HepG2 (cell line): ENCODE measurements around the gene SERPINE2. TPM values are rescaled to one million over a fixed set of nuclear protein-coding genes. Genes with fewer than 3 reads are reported as not detected.

ENCODE experiments used
- CBX2 ChIP-seq, 2 experiments: fragments of 200-600 bp in 1 of 2; sonication (generic); formaldehyde crosslinking in 1 of 2; IDR thresholded peaks; 2 replicates each; pipeline versions ENCODE4 v1.7.0 to v1.8.1; 2018 to 2022; ENCODE audit warnings: low read depth in 2 of 2, low read length in 1 of 2, mild to moderate bottlenecking in 1 of 2, missing genetic modification reagents in 1 of 2
- DMAP1 ChIP-seq: IDR thresholded peaks from 2 replicates; pipeline ENCODE4 v1.6.1; 2016
- EZH2 ChIP-seq: conservative IDR thresholded peaks from 2 replicates; pipeline ENCODE4 v1.6.1; 2012; ENCODE audit warnings: mild to moderate bottlenecking, low read depth, low read length, moderate library complexity
- GLI4 ChIP-seq: sonication (generic); formaldehyde crosslinking; IDR thresholded peaks from 2 replicates; pipeline ENCODE4 v1.5.1; 2020; ENCODE audit warnings: missing genetic modification reagents, mild to moderate bottlenecking, moderate library complexity, borderline replicate concordance
- NPAS2 ChIP-seq: sonication (generic); formaldehyde crosslinking; IDR thresholded peaks from 2 replicates; pipeline ENCODE4 v1.8.0; 2022; ENCODE audit warnings: mild to moderate bottlenecking, missing genetic modification reagents, borderline replicate concordance
- ZBTB26 ChIP-seq: IDR thresholded peaks from 2 replicates; pipeline ENCODE4 v1.6.1; 2016; ENCODE audit warnings: missing compliant biosample characterization, missing genetic modification reagents, borderline replicate concordance
- ZNF335 ChIP-seq: sonication (generic); formaldehyde crosslinking; IDR thresholded peaks from 2 replicates; pipeline ENCODE4 v1.4.0; 2020; ENCODE audit warnings: missing genetic modification reagents
- ZNF510 ChIP-seq: sonication (generic); formaldehyde crosslinking; IDR thresholded peaks from 2 replicates; pipeline ENCODE4 v1.4.0; 2020; ENCODE audit warnings: low read depth, mild to moderate bottlenecking, missing genetic modification reagents
- ZNF605 ChIP-seq: sonication (generic); formaldehyde crosslinking; IDR thresholded peaks from 2 replicates; pipeline ENCODE4 v1.8.0; 2022; ENCODE audit warnings: mild to moderate bottlenecking, missing genetic modification reagents
- polyA plus RNA-seq, 8 experiments: library from polyadenylated mRNA; depleted of rRNA in 3 of 8; stranded (reverse) in 7 of 8; unstranded in 1 of 8; fragments of >200 nt; fragmentation: Illumina TruSeq in 4 of 8; extraction: Trizol in 4 of 8; gene quantifications; 2 replicates each; pipeline versions ENCODE4 v1.2.1 to v1.2.3, GENCODE V29; 2011 to 2016; ENCODE audit warnings: low read depth in 4 of 8, missing spikeins in 1 of 8, mixed read lengths in 1 of 8; ENCODE audit not compliant: insufficient read depth in 1 of 8
- total RNA-seq, 5 experiments: library from RNA; depleted of rRNA; stranded (reverse); fragments of >200 nt; fragmentation: Illumina TruSeq; extraction: Trizol; gene quantifications; 2 replicates each; pipeline ENCODE4 v1.2.3, GENCODE V29; 2016; ENCODE audit warnings: low read depth in 1 of 5
- TF ChIP-seq, protein P1 (sequence below): sonication (generic); formaldehyde crosslinking; IDR thresholded peaks from 2 replicates; pipeline ENCODE4 v1.5.1; 2020; ENCODE audit warnings: mild to moderate bottlenecking, missing genetic modification reagents, borderline replicate concordance
- TF ChIP-seq, protein P2 (sequence below): sonication (generic); formaldehyde crosslinking; IDR thresholded peaks from 2 replicates; pipeline ENCODE4 v1.5.1; 2020; ENCODE audit warnings: missing genetic modification reagents, mild to moderate bottlenecking, borderline replicate concordance
- TF ChIP-seq, protein P3 (sequence below): sonication (generic); formaldehyde crosslinking; IDR thresholded peaks from 2 replicates; pipeline ENCODE4 v1.4.0; 2020; ENCODE audit warnings: missing genetic modification reagents; ENCODE audit errors: not compliant biosample characterization

SERPINE2 gene
- total and polyA plus RNA-seq, 2 of the 13 experiments (the other 11 are each of a cell fraction or from before 2014, with no cell fraction given), result 7.9 to 18.1 TPM

- TF ChIP-seq, protein P1, sequence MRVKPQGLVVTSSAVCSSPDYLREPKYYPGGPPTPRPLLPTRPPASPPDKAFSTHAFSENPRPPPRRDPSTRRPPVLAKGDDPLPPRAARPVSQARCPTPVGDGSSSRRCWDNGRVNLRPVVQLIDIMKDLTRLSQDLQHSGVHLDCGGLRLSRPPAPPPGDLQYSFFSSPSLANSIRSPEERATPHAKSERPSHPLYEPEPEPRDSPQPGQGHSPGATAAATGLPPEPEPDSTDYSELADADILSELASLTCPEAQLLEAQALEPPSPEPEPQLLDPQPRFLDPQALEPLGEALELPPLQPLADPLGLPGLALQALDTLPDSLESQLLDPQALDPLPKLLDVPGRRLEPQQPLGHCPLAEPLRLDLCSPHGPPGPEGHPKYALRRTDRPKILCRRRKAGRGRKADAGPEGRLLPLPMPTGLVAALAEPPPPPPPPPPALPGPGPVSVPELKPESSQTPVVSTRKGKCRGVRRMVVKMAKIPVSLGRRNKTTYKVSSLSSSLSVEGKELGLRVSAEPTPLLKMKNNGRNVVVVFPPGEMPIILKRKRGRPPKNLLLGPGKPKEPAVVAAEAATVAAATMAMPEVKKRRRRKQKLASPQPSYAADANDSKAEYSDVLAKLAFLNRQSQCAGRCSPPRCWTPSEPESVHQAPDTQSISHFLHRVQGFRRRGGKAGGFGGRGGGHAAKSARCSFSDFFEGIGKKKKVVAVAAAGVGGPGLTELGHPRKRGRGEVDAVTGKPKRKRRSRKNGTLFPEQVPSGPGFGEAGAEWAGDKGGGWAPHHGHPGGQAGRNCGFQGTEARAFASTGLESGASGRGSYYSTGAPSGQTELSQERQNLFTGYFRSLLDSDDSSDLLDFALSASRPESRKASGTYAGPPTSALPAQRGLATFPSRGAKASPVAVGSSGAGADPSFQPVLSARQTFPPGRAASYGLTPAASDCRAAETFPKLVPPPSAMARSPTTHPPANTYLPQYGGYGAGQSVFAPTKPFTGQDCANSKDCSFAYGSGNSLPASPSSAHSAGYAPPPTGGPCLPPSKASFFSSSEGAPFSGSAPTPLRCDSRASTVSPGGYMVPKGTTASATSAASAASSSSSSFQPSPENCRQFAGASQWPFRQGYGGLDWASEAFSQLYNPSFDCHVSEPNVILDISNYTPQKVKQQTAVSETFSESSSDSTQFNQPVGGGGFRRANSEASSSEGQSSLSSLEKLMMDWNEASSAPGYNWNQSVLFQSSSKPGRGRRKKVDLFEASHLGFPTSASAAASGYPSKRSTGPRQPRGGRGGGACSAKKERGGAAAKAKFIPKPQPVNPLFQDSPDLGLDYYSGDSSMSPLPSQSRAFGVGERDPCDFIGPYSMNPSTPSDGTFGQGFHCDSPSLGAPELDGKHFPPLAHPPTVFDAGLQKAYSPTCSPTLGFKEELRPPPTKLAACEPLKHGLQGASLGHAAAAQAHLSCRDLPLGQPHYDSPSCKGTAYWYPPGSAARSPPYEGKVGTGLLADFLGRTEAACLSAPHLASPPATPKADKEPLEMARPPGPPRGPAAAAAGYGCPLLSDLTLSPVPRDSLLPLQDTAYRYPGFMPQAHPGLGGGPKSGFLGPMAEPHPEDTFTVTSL (CRISPR knock-in tag), result no peak
- TF ChIP-seq ZNF510 (CRISPR knock-in tag) (no peak), EZH2 (no peak), CBX2 (IDR thresholded peaks at IDR 0.05; ENCODE audit: low read depth, low read length) (no peak), CBX2 (CRISPR knock-in tag; IDR thresholded peaks at IDR 0.05; ENCODE audit: low read depth) (no peak), GLI4 (CRISPR knock-in tag) (peak; percentile 94; the same call in 1 of the 2 replicates), NPAS2 (CRISPR knock-in tag) (no peak; the same call in 1 of the 2 replicates), ZNF605 (CRISPR knock-in tag) (peak; percentile 79; the same call in 1 of the 2 replicates), ZBTB26 (peak; percentile 92), DMAP1 (CRISPR knock-in tag) (peak; percentile 89), ZNF335 (0 out of 2 replicates have a peak, but pooled peaks have one; percentile 46)
- TF ChIP-seq, protein P2, sequence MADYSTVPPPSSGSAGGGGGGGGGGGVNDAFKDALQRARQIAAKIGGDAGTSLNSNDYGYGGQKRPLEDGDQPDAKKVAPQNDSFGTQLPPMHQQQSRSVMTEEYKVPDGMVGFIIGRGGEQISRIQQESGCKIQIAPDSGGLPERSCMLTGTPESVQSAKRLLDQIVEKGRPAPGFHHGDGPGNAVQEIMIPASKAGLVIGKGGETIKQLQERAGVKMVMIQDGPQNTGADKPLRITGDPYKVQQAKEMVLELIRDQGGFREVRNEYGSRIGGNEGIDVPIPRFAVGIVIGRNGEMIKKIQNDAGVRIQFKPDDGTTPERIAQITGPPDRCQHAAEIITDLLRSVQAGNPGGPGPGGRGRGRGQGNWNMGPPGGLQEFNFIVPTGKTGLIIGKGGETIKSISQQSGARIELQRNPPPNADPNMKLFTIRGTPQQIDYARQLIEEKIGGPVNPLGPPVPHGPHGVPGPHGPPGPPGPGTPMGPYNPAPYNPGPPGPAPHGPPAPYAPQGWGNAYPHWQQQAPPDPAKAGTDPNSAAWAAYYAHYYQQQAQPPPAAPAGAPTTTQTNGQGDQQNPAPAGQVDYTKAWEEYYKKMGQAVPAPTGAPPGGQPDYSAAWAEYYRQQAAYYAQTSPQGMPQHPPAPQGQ (CRISPR knock-in tag), result no peak
- TF ChIP-seq, protein P3, sequence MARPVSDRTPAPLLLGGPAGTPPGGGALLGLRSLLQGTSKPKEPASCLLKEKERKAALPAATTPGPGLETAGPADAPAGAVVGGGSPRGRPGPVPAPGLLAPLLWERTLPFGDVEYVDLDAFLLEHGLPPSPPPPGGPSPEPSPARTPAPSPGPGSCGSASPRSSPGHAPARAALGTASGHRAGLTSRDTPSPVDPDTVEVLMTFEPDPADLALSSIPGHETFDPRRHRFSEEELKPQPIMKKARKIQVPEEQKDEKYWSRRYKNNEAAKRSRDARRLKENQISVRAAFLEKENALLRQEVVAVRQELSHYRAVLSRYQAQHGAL (CRISPR knock-in tag), result peak; percentile 70
Measured at GRCh38 chr2:223944703-223945531, 94.2 kb downstream of the SERPINE2 start, which contains the start of gene WDFY1 (continued).
